HEK293 (cell line): ENCODE results near the gene APELA.

Experiments used
- ZNF184 ChIP-seq: fragments of 450-650 bp; IDR thresholded peaks from 2 replicates; pipeline ENCODE4 v1.5.1; 2018; ENCODE audit warnings: missing biosample characterization, mild to moderate bottlenecking, missing genetic modification characterization
- ZNF610 ChIP-seq: fragments of 450-650 bp; formaldehyde crosslinking; IDR thresholded peaks from 2 replicates; pipeline ENCODE4 v1.5.1; 2016; ENCODE audit warnings: missing biosample characterization, missing genetic modification characterization, borderline replicate concordance

DNA sequence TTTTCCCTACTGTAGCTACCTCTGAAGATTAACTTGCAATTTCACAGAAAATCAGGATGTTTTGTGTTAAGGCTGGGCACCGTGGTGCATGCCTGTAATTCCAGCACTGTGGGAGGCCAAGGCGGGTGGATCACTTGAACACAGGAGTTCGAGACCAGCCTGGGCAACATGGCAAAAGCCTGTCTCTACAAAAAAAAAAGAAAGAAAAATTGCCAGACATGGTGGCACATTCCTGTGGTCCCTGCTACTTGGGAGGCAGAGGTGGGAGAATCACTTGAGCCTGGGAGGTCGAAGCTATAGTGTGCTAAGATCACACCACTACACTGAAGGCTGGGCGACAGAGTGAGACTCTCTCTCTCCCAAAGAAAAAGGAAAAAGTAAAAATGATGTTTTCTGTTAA lies 27.4 kb downstream of the APELA start:
- TF ChIP-seq ZNF610 (tag by site-specific recombination) = no peak
- no peak for TF ChIP-seq ZNF184 (tag by site-specific recombination)
